K562 (cell line): ENCODE results near the gene ZNF548. TPM values are rescaled to one million over a fixed set of nuclear protein-coding genes. Genes with fewer than 3 reads are reported as not detected.
A peak's percentile ranks its signal among the peaks of the same experiment; 100 is the strongest.

Experiments used
- BHLHE40 ChIP-seq: IDR thresholded peaks from 2 replicates; pipeline ENCODE4 v1.6.1; 2011; ENCODE audit warnings: low read length, improper control_type of control experiment
- ESRRA ChIP-seq: fragments of 450-650 bp; IDR thresholded peaks from 2 replicates; pipeline ENCODE4 v1.6.1; 2014; ENCODE audit warnings: low read depth, mild to moderate bottlenecking, moderate library complexity, borderline replicate concordance
- FIP1L1 ChIP-seq: fragments of 200-400 bp; formaldehyde crosslinking; IDR thresholded peaks from 2 replicates; pipeline ENCODE4 v1.6.1; 2018; ENCODE audit warnings: mild to moderate bottlenecking, low read depth, low read length; ENCODE audit not compliant: poor library complexity, severe bottlenecking
- GABPB1 ChIP-seq: sonication (generic); formaldehyde crosslinking; IDR thresholded peaks from 2 replicates; pipeline ENCODE4 v1.8.0; 2022; ENCODE audit warnings: mild to moderate bottlenecking, missing genetic modification reagents
- MNT ChIP-seq, 2 experiments: fragments of 450-650 bp; conservative IDR thresholded peaks; 2 replicates each; pipeline ENCODE4 v1.6.1; 2017; ENCODE audit warnings: mild to moderate bottlenecking in 2 of 2, moderate library complexity in 2 of 2
- NBN ChIP-seq: fragments of 450-650 bp; IDR thresholded peaks from 2 replicates; pipeline ENCODE4 v1.6.1; 2016; ENCODE audit warnings: low read depth, mild to moderate bottlenecking
- NR1H2 ChIP-seq: sonication (generic); formaldehyde crosslinking; IDR thresholded peaks from 2 replicates; pipeline ENCODE4 v1.4.0; 2020; ENCODE audit warnings: mild to moderate bottlenecking, missing genetic modification reagents
- NRF1 ChIP-seq, 2 experiments: fragments of 450-650 bp; IDR thresholded peaks in 1 of 2; conservative IDR thresholded peaks in 1 of 2; 2 replicates each; pipeline ENCODE4 v1.6.1; 2014; ENCODE audit warnings: mild to moderate bottlenecking in 2 of 2
- PHF8 ChIP-seq: fragments of 200-600 bp; sonication (generic); IDR thresholded peaks from 2 replicates; pipeline ENCODE4 v1.6.1; 2012; ENCODE audit warnings: mixed run types, mild to moderate bottlenecking, inconsistent platforms, low read length, moderate library complexity, borderline replicate concordance
- PML ChIP-seq: IDR thresholded peaks from 2 replicates; pipeline ENCODE4 v1.6.1; 2012; ENCODE audit warnings: low read length, inconsistent platforms
- POLR2B ChIP-seq: fragments of 450-650 bp; IDR thresholded peaks from 2 replicates; pipeline ENCODE4 v1.6.1; 2018; ENCODE audit warnings: low read depth; ENCODE audit not compliant: partially characterized antibody
- RBM25 ChIP-seq: fragments of 200-400 bp; formaldehyde crosslinking; IDR thresholded peaks from 2 replicates; pipeline ENCODE4 v1.6.1; 2018; ENCODE audit warnings: low read length, low read depth, moderate library complexity; ENCODE audit not compliant: severe bottlenecking
- RNF2 ChIP-seq: sonication (generic); IDR thresholded peaks from 2 replicates; pipeline ENCODE4 v1.6.1; 2016
- RUNX1 ChIP-seq: sonication (generic); IDR thresholded peaks from 2 replicates; pipeline ENCODE4 v1.6.1; 2016; ENCODE audit warnings: antibody characterized with exemption, low read depth
- SNAPC5 ChIP-seq: fragments of 250-450 bp; sonication (Bioruptor Pico); IDR thresholded peaks from 2 replicates; pipeline ENCODE4 v1.8.0; 2021; ENCODE audit warnings: moderate library complexity, mild to moderate bottlenecking, inconsistent platforms
- TBL1XR1 ChIP-seq, 2 experiments: IDR thresholded peaks; 2 replicates each; pipeline ENCODE4 v1.6.1; 2012; ENCODE audit warnings: improper control_type of control experiment in 2 of 2, low read length in 2 of 2, mild to moderate bottlenecking in 1 of 2
- XRCC4 ChIP-seq: IDR thresholded peaks from one replicate; pipeline ENCODE4 v1.6.1; 2011; ENCODE audit not compliant: insufficient read depth, insufficient read length; ENCODE audit errors: extremely low read depth
- polyA plus RNA-seq, 8 experiments: library from polyadenylated mRNA; depleted of rRNA in 4 of 8; stranded (reverse) in 5 of 8; unstranded in 3 of 8; fragments of >200 nt; fragmentation: Nextera tagmentation in 2 of 8; fragmentation: Illumina TruSeq in 1 of 8; extraction: Ambion mirVana in 2 of 8; extraction: Trizol in 1 of 8; gene quantifications; 2 replicates each; pipeline versions ENCODE4 v1.2.1 to v1.2.3, GENCODE V29; 2011 to 2014; ENCODE audit warnings: inconsistent platforms in 1 of 8, missing spikeins in 1 of 8
- total RNA-seq, 7 experiments: library from RNA; depleted of rRNA in 6 of 7; stranded (reverse); fragments of >200 nt in 6 of 7; fragmentation: Illumina TruSeq in 2 of 7; extraction: Trizol in 2 of 7; gene quantifications; 2 replicates each; pipeline versions ENCODE4 v1.2.1 to v1.2.3, GENCODE V29; 2011 to 2021; ENCODE audit warnings: low replicate concordance in 1 of 7

ZNF548 gene
- total and polyA plus RNA-seq, 9 of the 15 experiments (the other 6 are each of a cell fraction or from before 2014, with no cell fraction given): 1.5 to 8.7 (median 4.5) TPM

DNA sequence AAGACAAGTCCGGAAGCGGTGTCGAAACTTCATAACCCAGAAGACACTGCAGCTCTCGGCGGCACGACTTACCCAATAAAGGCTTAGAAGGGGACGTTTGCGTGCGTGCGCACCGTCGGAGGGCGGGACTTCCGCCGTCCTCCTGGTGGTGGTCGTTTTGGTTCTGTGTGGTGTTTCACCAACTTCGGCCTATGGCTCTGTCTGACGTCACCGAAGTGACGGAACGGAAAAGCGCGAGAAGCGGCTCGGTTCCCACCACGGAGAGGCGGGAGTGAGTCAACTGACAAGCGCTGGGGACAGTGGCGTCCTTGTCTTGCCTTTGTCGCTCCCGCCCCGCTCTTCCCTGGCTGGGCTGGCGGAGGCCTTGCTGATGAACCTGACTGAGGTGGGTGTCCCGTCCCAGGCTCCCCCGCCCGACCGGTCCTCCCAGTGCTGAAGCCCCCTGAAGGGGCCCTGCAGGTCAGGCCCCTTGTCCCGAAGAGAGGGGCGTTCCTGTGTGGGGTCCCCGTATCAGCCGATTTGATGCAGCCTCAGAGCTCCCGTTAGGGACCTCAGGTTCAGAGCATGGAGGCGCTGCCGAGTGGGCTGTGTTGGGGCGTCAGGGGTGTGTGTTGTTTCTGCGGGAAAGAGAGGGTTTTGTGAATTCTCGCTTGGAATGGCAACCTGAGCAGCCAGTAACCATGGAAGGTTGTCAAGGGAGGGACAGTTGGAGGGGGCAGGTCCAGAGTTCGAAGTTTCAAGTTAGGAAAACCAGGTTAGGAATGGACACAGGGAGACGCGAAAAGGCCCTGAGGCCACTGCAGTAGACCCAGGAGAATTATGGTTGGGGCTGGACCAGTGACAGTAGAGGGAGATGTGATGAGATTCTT lies at the start of gene ZNF548 (continued):
- TF ChIP-seq SNAPC5 (no peak), RBM25 (peak; percentile 14), PML (0 out of 2 replicates have a peak, but pooled peaks have one; percentile 38), NR1H2 (CRISPR knock-in tag) (0 out of 2 replicates have a peak, but pooled peaks have one; percentile 45), BHLHE40 (peak; percentile 52), TBL1XR1 (IDR thresholded peaks at IDR 0.05; ENCODE audit: low read length in 2 of 2) (peak; percentile 45 to 96; a peak in 2 of 4 replicates), GABPB1 (CRISPR knock-in tag) (peak; percentile 96), NBN (0 out of 2 replicates have a peak, but pooled peaks have one; percentile 8), POLR2B (peak; percentile 39), RNF2 (peak; percentile 52; the same call in 1 of the 2 replicates), XRCC4 (no peak), FIP1L1 (no peak), PHF8 (peak; percentile 73), ESRRA (peak; percentile 70; the same call in 1 of the 2 replicates), RUNX1 (no peak), MNT (conservative IDR thresholded peaks at IDR 0.05) (peak in 1 of 2 experiments; percentile 57; a peak in 1 of 4 replicates), NRF1 (conservative IDR thresholded peaks at IDR 0.05 in 1 of 2, IDR thresholded peaks at IDR 0.05 in 1 of 2) (peak; percentile 90 to 92)
